GM10847 (cell line): ENCODE data around the gene CCDC183.

Experiments
- POLR2A ChIP-seq: IDR thresholded peaks from 2 replicates; pipeline ENCODE4 v1.6.1; 2011; ENCODE audit not compliant: insufficient read length; ENCODE audit errors: extremely low read depth

The CCDC183 gene

GRCh38 chr9:136796238-136796774 is at the start of gene CCDC183:
Gene CCDC183 (plus strand): TSS chr9:136796338. CDS start chr9:136796398, 60 bp downstream.
- TF ChIP-seq POLR2A: no peak

DNA sequence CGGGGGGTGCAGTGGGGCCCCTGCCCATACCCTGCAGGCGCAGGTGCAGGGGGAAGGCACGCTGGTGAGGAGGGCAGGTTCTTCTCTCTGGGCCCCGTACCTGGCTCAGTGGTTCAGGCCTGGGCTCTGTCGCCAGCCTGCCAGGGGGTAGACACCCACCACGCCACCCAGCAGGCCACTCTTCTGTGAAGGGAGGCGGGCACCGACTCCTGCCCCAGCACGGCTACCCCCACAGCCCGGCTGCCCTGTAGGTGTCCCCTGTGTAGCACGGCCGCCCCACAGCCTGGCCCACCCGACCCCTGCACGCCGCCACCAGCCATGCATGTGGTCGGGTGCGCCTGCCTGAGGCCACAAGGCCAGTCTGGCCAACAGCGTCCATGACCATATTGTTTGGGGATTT is 49.5 kb upstream of the CCDC183 start:
- TF ChIP-seq POLR2A: no peak

GRCh38 chr9:136747161-136748060 is 48.7 kb upstream of the CCDC183 start:
- TF ChIP-seq POLR2A: no peak

GRCh38 chr9:136748201-136748600 is 47.9 kb upstream of the CCDC183 start, which contains the start of gene LCN6:
Gene LCN6 (minus strand): TSS chr9:136748525. CDS start chr9:136748483, 42 bp downstream.
- TF ChIP-seq POLR2A: no peak

DNA sequence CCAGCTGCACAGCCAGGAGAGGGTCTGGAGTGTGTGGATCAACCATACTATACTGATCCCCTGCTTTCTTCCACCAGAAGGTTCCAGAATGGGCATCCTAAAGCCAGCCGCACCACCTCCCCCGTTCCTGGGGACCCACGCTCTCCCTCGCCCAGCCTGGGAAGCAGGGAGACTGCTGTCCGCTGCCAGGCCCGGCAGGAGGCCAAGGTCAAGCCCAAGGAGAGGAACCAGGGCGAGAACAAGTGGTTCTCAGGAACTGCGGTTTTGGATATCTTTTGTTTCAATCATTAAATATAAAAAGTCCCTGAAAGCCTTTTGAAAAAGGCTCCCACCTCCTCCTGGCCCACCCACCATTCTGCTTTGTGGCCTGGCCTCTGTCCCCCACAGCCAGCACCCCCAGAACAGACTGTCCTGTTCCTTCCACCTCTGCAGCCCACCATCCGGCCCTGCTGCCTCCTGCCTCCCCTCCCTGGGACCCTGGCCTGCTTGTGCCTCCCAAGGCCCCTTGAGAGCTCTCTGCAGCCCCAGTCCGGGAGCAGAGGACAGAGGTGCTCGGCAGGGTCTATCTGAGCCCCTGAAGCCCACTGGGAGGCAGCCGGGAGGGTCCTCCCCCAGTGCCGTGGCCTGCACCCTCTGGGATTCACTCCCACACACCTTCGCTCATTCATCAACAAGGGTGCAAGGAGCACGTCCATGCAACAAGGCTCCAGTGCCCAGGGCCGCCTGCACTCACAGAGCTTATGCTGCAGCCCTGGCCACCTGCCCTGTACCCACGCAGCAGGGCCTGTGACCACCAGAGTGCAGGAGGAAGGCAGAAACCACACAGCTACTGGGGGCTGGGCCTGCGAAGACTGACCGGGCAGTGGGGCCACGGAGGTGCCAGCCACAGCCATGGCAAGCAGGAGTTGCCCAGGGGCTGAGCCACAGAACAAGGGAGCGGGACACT is 47.2 kb upstream of the CCDC183 start:
- no peak for TF ChIP-seq POLR2A

DNA sequence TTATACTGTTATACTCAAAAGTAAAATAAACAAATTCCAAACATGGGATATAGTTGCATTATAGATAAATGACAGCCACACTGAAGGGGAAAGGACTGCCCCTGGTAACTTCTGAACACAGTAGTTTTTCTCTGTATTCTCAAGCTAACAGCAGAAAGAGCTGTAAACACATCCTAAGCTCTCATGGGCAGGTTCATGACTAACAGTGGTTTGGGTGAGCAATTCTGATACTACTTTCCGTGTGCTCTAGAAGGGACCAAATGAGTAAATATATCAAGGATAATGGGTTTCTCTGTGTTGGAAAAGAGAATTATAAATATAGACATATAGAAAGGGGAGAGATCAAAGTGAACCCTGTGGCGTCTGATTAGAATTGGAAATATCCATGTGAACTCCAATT is 45.6 kb upstream of the CCDC183 start:
- no peak for TF ChIP-seq POLR2A

- TF ChIP-seq POLR2A: no peak
These were observed 44.9 kb upstream of the CCDC183 start for GRCh38 chr9:136751244-136751643.

DNA sequence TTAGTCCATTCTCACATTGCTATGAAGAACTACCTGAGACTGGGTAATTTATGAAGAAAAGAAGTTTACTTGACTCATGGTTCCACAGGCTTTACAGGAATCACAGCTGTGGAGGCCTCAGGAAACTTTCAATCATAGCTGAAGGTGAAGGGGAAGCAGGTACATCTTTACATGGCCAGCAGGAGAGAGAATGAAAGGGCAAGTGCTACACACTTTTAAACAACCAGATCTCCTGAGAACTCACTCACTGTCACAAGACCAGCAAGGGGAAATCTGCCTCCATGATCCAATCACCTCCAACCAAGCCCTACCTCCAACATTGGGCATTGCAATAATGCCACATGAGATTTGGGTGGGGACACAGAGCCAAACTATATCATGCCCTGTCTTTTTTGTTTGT is 44.3 kb upstream of the CCDC183 start:
- TF ChIP-seq POLR2A: no peak

- no peak for TF ChIP-seq POLR2A
These were observed 42.6 kb upstream of the CCDC183 start for GRCh38 chr9:136753371-136754058.

- TF ChIP-seq POLR2A: no peak
These were observed 42.0 kb upstream of the CCDC183 start for GRCh38 chr9:136754059-136754572.

GRCh38 chr9:136754626-136755301 is 41.4 kb upstream of the CCDC183 start:
- no peak for TF ChIP-seq POLR2A

DNA sequence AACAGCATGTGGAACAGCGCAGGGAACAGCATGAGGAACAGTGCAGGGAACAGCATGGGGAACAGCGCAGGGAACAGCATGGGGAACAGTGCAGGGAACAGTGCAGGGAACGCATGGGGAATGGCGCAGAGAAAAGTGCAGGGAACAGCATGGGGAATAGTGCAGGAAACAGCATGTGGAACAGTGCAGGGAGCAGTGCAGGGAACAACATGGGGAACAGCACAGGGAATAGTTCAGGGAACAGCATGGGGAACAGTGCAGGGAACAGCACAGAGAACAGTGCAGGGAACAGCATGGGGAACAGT is 40.1 kb upstream of the CCDC183 start:
- no peak for TF ChIP-seq POLR2A

DNA sequence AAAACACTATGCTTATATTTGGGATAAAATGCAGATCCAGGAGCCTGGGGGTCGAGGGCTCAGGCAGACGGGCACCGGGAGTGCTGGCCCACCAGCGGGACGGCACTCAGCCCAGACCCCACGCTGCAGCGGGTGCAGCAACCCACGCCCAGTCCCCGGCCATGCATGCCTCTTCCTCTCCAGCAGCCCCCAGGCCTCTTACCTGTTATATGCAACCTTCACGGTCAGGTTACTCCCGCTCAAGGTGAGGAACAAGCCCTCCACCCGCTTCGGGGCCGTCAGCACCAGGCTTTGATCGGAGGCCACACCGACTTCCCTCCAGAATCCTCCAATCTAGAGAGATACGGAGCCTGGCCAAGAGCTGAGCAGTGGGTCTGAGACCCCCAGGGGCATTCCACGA is 39.3 kb upstream of the CCDC183 start:
- no peak for TF ChIP-seq POLR2A

- no peak for TF ChIP-seq POLR2A
These were observed 38.8 kb upstream of the CCDC183 start for GRCh38 chr9:136757328-136757727.

- no peak for TF ChIP-seq POLR2A
These were observed 38.4 kb upstream of the CCDC183 start for GRCh38 chr9:136757751-136758140.

DNA sequence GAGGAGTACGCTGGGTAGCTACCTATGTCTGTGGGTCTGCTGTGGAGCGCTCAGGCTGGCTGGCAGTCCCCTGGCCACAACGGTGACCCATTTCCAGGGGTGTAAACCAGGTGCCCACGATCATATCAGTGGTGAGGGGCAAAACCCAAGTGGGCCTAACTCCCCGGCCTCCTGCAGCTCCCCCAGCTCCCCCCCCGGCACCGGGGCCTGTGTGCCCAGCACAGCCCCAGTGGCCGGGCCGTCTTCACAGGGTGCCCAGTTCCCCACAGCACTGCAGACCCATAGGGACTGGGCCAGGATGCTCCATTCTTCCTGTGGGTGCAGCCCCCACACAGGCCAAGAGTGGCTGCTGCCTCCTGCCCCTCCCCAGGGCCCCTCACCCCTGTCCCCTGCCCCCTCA is 37.1 kb upstream of the CCDC183 start:
- no peak for TF ChIP-seq POLR2A
